Neural cell (in vitro differentiated cells): ENCODE data around the gene TCOF1. TPM values are rescaled to one million over a fixed set of nuclear protein-coding genes. Genes with fewer than 3 reads are reported as not detected.
A peak's percentile ranks its signal among the peaks of the same experiment; 100 is the strongest.

ENCODE experiments used
- H2AFZ ChIP-seq: fragments of 200-600, 300-800 bp; sonication (generic), shearing (Covaris generic); 2 replicates; pipeline ENCODE4 v1.6.0; 2014; ENCODE audit warnings: low read depth, mild to moderate bottlenecking, antibody characterized with exemption, low read length, moderate library complexity
- H3F3A ChIP-seq: fragments of 200-600 bp; shearing (Covaris generic); 2 replicates; pipeline ENCODE4 v1.6.1; 2016; ENCODE audit warnings: mild to moderate bottlenecking, moderate library complexity, mixed read lengths, antibody characterized with exemption, low read length; ENCODE audit not compliant: insufficient read depth, poor library complexity, severe bottlenecking
- H3K27ac ChIP-seq: fragments of 200-600, 300-800 bp; sonication (generic), shearing (Covaris generic); 2 replicates; pipeline ENCODE4 v1.5.1; 2014; ENCODE audit warnings: mild to moderate bottlenecking, low read length, moderate library complexity
- H3K27me3 ChIP-seq: fragments of 300-800, 200-600 bp; sonication (generic), shearing (Covaris generic); 2 replicates; pipeline ENCODE4 v1.6.0; 2014; ENCODE audit warnings: mild to moderate bottlenecking, low read depth, low read length, moderate library complexity; ENCODE audit not compliant: insufficient read depth
- H3K36me3 ChIP-seq: fragments of 300-800, 200-600 bp; sonication (generic), shearing (Covaris generic); 2 replicates; pipeline ENCODE4 v1.5.1; 2014; ENCODE audit warnings: mild to moderate bottlenecking, antibody characterized with exemption, low read length, moderate library complexity; ENCODE audit not compliant: insufficient read depth
- H3K4me2 ChIP-seq: fragments of 300-800, 200-600 bp; sonication (generic), shearing (Covaris generic); 2 replicates; pipeline ENCODE4 v1.6.0; 2014; ENCODE audit warnings: mild to moderate bottlenecking, low read length
- H3K4me3 ChIP-seq: fragments of 300-800, 200-600 bp; sonication (generic), shearing (Covaris generic); 2 replicates; pipeline ENCODE4 v1.5.1; 2014; ENCODE audit warnings: mild to moderate bottlenecking, low read length, moderate library complexity
- H3K79me2 ChIP-seq: fragments of 200-600 bp; shearing (Covaris generic); replicated peaks from 2 replicates; pipeline ENCODE4 v1.6.0; 2014; ENCODE audit warnings: mild to moderate bottlenecking, low read length, moderate library complexity; ENCODE audit not compliant: insufficient read depth
- H3K9ac ChIP-seq: fragments of 300-800, 200-600 bp; sonication (generic), shearing (Covaris generic); 2 replicates; pipeline ENCODE4 v1.6.1; 2016; ENCODE audit warnings: mild to moderate bottlenecking, low read length, mixed read lengths
- H3K9me2 ChIP-seq: fragments of 200-600 bp; shearing (Covaris generic); 2 replicates; pipeline ENCODE4 v1.6.1; 2016; ENCODE audit warnings: mild to moderate bottlenecking, low read length, mixed read lengths; ENCODE audit not compliant: insufficient read depth
- H3K9me3 ChIP-seq: fragments of 200-600, 300-800 bp; sonication (generic), shearing (Covaris generic); 2 replicates; pipeline ENCODE4 v1.6.1; 2016; ENCODE audit warnings: mild to moderate bottlenecking, mixed run types, low read length, moderate library complexity, mixed read lengths
- H4K20me1 ChIP-seq: fragments of 200-600 bp; shearing (Covaris generic); 2 replicates; pipeline ENCODE4 v1.6.1; 2016; ENCODE audit warnings: mild to moderate bottlenecking, mixed run types; ENCODE audit not compliant: insufficient read depth
- EP300 ChIP-seq: fragments of 450-650 bp; conservative IDR thresholded peaks from 2 replicates; pipeline ENCODE4 v1.6.1; 2014; ENCODE audit warnings: antibody characterized with exemption, mild to moderate bottlenecking, moderate library complexity; ENCODE audit not compliant: poor library complexity, severe bottlenecking
- EZH2 ChIP-seq: fragments of 200-600, 300-800 bp; shearing (Covaris generic), sonication (generic); IDR thresholded peaks from 2 replicates; pipeline ENCODE4 v1.6.1; 2014; ENCODE audit warnings: antibody characterized with exemption, low read length, borderline replicate concordance, mild to moderate bottlenecking; ENCODE audit not compliant: insufficient read depth, poor library complexity, severe bottlenecking
- MXI1 ChIP-seq: fragments of 450-650 bp; conservative IDR thresholded peaks from 2 replicates; pipeline ENCODE4 v1.6.1; 2014; ENCODE audit warnings: antibody characterized with exemption, mild to moderate bottlenecking; ENCODE audit not compliant: poor library complexity, severe bottlenecking
- POLR2AphosphoS5 ChIP-seq: IDR thresholded peaks from 2 replicates; pipeline ENCODE4 v1.6.1; 2012
- RAD21 ChIP-seq: fragments of 450-650 bp; conservative IDR thresholded peaks from 2 replicates; pipeline ENCODE4 v1.6.1; 2014; ENCODE audit warnings: antibody characterized with exemption, mild to moderate bottlenecking, moderate library complexity
- SMC3 ChIP-seq: fragments of 450-650 bp; conservative IDR thresholded peaks from 2 replicates; pipeline ENCODE4 v1.6.1; 2014; ENCODE audit warnings: antibody characterized with exemption, mild to moderate bottlenecking, moderate library complexity; ENCODE audit not compliant: poor library complexity
- TAF1 ChIP-seq: IDR thresholded peaks from 2 replicates; pipeline ENCODE4 v1.6.1; 2012; ENCODE audit warnings: low read depth
- polyA minus RNA-seq: library from RNA; depleted of rRNA, polyadenylated mRNA; stranded (reverse); fragments of >200 nt; gene quantifications from 2 replicates; pipeline ENCODE4 v1.2.3, GENCODE V29; 2014
- polyA plus RNA-seq: library from polyadenylated mRNA; depleted of rRNA; stranded (reverse); fragments of >200 nt; gene quantifications from 2 replicates; pipeline ENCODE4 v1.2.3, GENCODE V29; 2014
- TF ChIP-seq, protein P1 (sequence below): fragments of 450-650 bp; IDR thresholded peaks from 2 replicates; pipeline ENCODE4 v1.5.1; 2014; ENCODE audit warnings: antibody characterized with exemption, mild to moderate bottlenecking, moderate library complexity; ENCODE audit not compliant: poor library complexity, severe bottlenecking
- TF ChIP-seq, protein P2 (sequence below): IDR thresholded peaks from 2 replicates; pipeline ENCODE4 v1.6.1; 2012; ENCODE audit warnings: borderline replicate concordance

TCOF1 gene
- 6.5 and 8.5 TPM in 2 replicates for polyA plus RNA-seq
- 16.3 and 18.1 TPM in 2 replicates for polyA minus RNA-seq

GRCh38 chr5:150357326-150358260 is at the start of gene TCOF1:
TSS of gene TCOF1 (plus strand) at chr5:150357697. CDS start at chr5:150357747, 50 bp downstream.
- H3K9ac ChIP-seq, result peak within 1 kb of the TSS; percentile 60
- H3K9me2 ChIP-seq, result no peaks in the 10 kb centered on the region
- H3F3A ChIP-seq, result no peaks in the 10 kb centered on the region
- peak within 1 kb of the TSS; percentile 91 for H3K4me3 ChIP-seq
- peak within 1 kb of the TSS; percentile 91 for H2AFZ ChIP-seq
- H3K79me2 ChIP-seq, result peaks cover 6% of the 10 kb centered on the region
- H3K27ac ChIP-seq, result peak within 1 kb of the TSS; percentile 53
- H4K20me1 ChIP-seq, result no peaks in the 10 kb centered on the region
- no peaks in the 10 kb centered on the region for H3K27me3 ChIP-seq
- H3K36me3 ChIP-seq, result no peaks in the 10 kb centered on the region
- H3K9me3 ChIP-seq, result no peaks in the 10 kb centered on the region
- peak; percentile 97 for TF ChIP-seq MXI1
- no peak for TF ChIP-seq EP300
- TF ChIP-seq POLR2AphosphoS5, result peak; percentile 43
- peak; percentile 24 for TF ChIP-seq TAF1
- TF ChIP-seq, protein P1, sequence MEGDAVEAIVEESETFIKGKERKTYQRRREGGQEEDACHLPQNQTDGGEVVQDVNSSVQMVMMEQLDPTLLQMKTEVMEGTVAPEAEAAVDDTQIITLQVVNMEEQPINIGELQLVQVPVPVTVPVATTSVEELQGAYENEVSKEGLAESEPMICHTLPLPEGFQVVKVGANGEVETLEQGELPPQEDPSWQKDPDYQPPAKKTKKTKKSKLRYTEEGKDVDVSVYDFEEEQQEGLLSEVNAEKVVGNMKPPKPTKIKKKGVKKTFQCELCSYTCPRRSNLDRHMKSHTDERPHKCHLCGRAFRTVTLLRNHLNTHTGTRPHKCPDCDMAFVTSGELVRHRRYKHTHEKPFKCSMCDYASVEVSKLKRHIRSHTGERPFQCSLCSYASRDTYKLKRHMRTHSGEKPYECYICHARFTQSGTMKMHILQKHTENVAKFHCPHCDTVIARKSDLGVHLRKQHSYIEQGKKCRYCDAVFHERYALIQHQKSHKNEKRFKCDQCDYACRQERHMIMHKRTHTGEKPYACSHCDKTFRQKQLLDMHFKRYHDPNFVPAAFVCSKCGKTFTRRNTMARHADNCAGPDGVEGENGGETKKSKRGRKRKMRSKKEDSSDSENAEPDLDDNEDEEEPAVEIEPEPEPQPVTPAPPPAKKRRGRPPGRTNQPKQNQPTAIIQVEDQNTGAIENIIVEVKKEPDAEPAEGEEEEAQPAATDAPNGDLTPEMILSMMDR, result no peak
- TF ChIP-seq EZH2, result no peak
- peak; percentile 67 for TF ChIP-seq SMC3
- TF ChIP-seq RAD21, result peak; percentile 69
- TF ChIP-seq, protein P2, sequence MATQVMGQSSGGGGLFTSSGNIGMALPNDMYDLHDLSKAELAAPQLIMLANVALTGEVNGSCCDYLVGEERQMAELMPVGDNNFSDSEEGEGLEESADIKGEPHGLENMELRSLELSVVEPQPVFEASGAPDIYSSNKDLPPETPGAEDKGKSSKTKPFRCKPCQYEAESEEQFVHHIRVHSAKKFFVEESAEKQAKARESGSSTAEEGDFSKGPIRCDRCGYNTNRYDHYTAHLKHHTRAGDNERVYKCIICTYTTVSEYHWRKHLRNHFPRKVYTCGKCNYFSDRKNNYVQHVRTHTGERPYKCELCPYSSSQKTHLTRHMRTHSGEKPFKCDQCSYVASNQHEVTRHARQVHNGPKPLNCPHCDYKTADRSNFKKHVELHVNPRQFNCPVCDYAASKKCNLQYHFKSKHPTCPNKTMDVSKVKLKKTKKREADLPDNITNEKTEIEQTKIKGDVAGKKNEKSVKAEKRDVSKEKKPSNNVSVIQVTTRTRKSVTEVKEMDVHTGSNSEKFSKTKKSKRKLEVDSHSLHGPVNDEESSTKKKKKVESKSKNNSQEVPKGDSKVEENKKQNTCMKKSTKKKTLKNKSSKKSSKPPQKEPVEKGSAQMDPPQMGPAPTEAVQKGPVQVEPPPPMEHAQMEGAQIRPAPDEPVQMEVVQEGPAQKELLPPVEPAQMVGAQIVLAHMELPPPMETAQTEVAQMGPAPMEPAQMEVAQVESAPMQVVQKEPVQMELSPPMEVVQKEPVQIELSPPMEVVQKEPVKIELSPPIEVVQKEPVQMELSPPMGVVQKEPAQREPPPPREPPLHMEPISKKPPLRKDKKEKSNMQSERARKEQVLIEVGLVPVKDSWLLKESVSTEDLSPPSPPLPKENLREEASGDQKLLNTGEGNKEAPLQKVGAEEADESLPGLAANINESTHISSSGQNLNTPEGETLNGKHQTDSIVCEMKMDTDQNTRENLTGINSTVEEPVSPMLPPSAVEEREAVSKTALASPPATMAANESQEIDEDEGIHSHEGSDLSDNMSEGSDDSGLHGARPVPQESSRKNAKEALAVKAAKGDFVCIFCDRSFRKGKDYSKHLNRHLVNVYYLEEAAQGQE, result peak; percentile 40
- H3K4me2 ChIP-seq, result peak within 1 kb of the TSS; percentile 63

- H3K9me2 ChIP-seq, result no peaks in the 10 kb centered on the region
- H4K20me1 ChIP-seq, result no peaks in the 10 kb centered on the region
- peak overlapping the region; percentile 70 for H3K9ac ChIP-seq
- no peaks in the 10 kb centered on the region for H3K79me2 ChIP-seq
- TF ChIP-seq, protein P1, result peak; percentile 21
- peak; percentile 77 for TF ChIP-seq POLR2AphosphoS5
- peak; percentile 64 for TF ChIP-seq SMC3
- TF ChIP-seq, protein P2, result peak; percentile 78
- TF ChIP-seq EZH2, result no peak
- peak; percentile 40 for TF ChIP-seq MXI1
- TF ChIP-seq EP300, result peak; percentile 89
- TF ChIP-seq TAF1, result no peak
- TF ChIP-seq RAD21, result peak; percentile 62
- H3K9me3 ChIP-seq, result no peaks in the 10 kb centered on the region
- no peak overlapping the region for H2AFZ ChIP-seq
- H3F3A ChIP-seq, result peaks cover 15% of the 10 kb centered on the region
- no peaks in the 10 kb centered on the region for H3K27me3 ChIP-seq
- H3K4me2 ChIP-seq, result peak overlapping the region; percentile 58
- peak overlapping the region; percentile 97 for H3K27ac ChIP-seq
- H3K4me3 ChIP-seq, result peak overlapping the region; percentile 61
- no peaks in the 10 kb centered on the region for H3K36me3 ChIP-seq
These were observed 48.2 kb upstream of the TCOF1 start for GRCh38 chr5:150309101-150309885.
